ENCODE data around the gene CDK14.

Gene CDK14

GRCh38 chr7:90917539-90917938, 321.4 kb downstream of the CDK14 start:
- Histone ChIP-seq H3F3A (ENCODE audit: low read depth) (no peaks in the 10 kb centered on the region), H3K9me2 (replicated peaks; ENCODE audit: low read depth, low read length) (no peaks in the 10 kb centered on the region), H3K27me3 (ENCODE audit: insufficient read depth, low read length, poor library complexity, severe bottlenecking) (no peaks in the 10 kb centered on the region), H3K36me3 (ENCODE audit: insufficient read depth, low read length) (no peaks in the 10 kb centered on the region), H3K4me1 (ENCODE audit: insufficient read depth, low read length, poor library complexity, severe bottlenecking) (no peaks in the 10 kb centered on the region), H2AFZ (ENCODE audit: low read length) (no peak overlapping the region), H3K9me3 (ENCODE audit: insufficient read depth, low read depth, low read length) (no peaks in the 10 kb centered on the region), H3K9ac (ENCODE audit: low read depth, low read length, poor library complexity, severe bottlenecking) (no peak overlapping the region), H3K4me2 (ENCODE audit: low read depth, low read length, poor library complexity, severe bottlenecking) (no peak overlapping the region), H4K20me1 (ENCODE audit: insufficient read depth, low read length, poor library complexity, severe bottlenecking) (no peaks in the 10 kb centered on the region), H3K4me3 (ENCODE audit: low read length, poor library complexity, severe bottlenecking) (no peak overlapping the region), H3K79me2 (ENCODE audit: insufficient read depth, low read length) (no peaks in the 10 kb centered on the region)
- TF ChIP-seq EZH2phosphoT487 (IDR thresholded peaks at IDR 0.05; ENCODE audit: borderline replicate concordance) = no peak
- no peak for TF ChIP-seq CTCF (conservative IDR thresholded peaks at IDR 0.05; ENCODE audit: low read length)

- Histone ChIP-seq H3K9me3 (ENCODE audit: insufficient read depth, low read depth, low read length) (no peaks in the 10 kb centered on the region), H3K4me1 (ENCODE audit: insufficient read depth, low read length, poor library complexity, severe bottlenecking) (no peaks in the 10 kb centered on the region), H2AFZ (ENCODE audit: low read length) (no peak overlapping the region), H4K20me1 (ENCODE audit: insufficient read depth, low read length, poor library complexity, severe bottlenecking) (no peaks in the 10 kb centered on the region), H3K36me3 (ENCODE audit: insufficient read depth, low read length) (no peaks in the 10 kb centered on the region), H3K27me3 (ENCODE audit: insufficient read depth, low read length, poor library complexity, severe bottlenecking) (no peaks in the 10 kb centered on the region), H3K4me3 (ENCODE audit: low read length, poor library complexity, severe bottlenecking) (no peak overlapping the region), H3K9ac (ENCODE audit: low read depth, low read length, poor library complexity, severe bottlenecking) (no peak overlapping the region), H3K9me2 (replicated peaks; ENCODE audit: low read depth, low read length) (no peaks in the 10 kb centered on the region), H3F3A (ENCODE audit: low read depth) (no peaks in the 10 kb centered on the region), H3K4me2 (ENCODE audit: low read depth, low read length, poor library complexity, severe bottlenecking) (no peak overlapping the region), H3K79me2 (ENCODE audit: insufficient read depth, low read length) (no peaks in the 10 kb centered on the region)
- TF ChIP-seq EZH2phosphoT487 (IDR thresholded peaks at IDR 0.05; ENCODE audit: borderline replicate concordance) = no peak
- TF ChIP-seq CTCF (conservative IDR thresholded peaks at IDR 0.05; ENCODE audit: low read length) = no peak
Measured at GRCh38 chr7:90918303-90918702, 322.2 kb downstream of the CDK14 start.

GRCh38 chr7:90919816-90920215, 323.7 kb downstream of the CDK14 start:
- H3K9ac ChIP-seq (ENCODE audit: low read depth, low read length, poor library complexity, severe bottlenecking) = no peak overlapping the region
- H2AFZ ChIP-seq (ENCODE audit: low read length) = no peak overlapping the region
- no peaks in the 10 kb centered on the region for H3K9me2 ChIP-seq (replicated peaks; ENCODE audit: low read depth, low read length)
- no peak overlapping the region for H3K4me2 ChIP-seq (ENCODE audit: low read depth, low read length, poor library complexity, severe bottlenecking)
- H3K9me3 ChIP-seq (ENCODE audit: insufficient read depth, low read depth, low read length) = no peaks in the 10 kb centered on the region
- H3K79me2 ChIP-seq (ENCODE audit: insufficient read depth, low read length) = no peaks in the 10 kb centered on the region
- H4K20me1 ChIP-seq (ENCODE audit: insufficient read depth, low read length, poor library complexity, severe bottlenecking) = no peaks in the 10 kb centered on the region
- no peaks in the 10 kb centered on the region for H3K4me1 ChIP-seq (ENCODE audit: insufficient read depth, low read length, poor library complexity, severe bottlenecking)
- H3K27me3 ChIP-seq (ENCODE audit: insufficient read depth, low read length, poor library complexity, severe bottlenecking) = no peaks in the 10 kb centered on the region
- no peaks in the 10 kb centered on the region for H3K36me3 ChIP-seq (ENCODE audit: insufficient read depth, low read length)
- H3F3A ChIP-seq (ENCODE audit: low read depth) = no peaks in the 10 kb centered on the region
- TF ChIP-seq EZH2phosphoT487 (IDR thresholded peaks at IDR 0.05; ENCODE audit: borderline replicate concordance) (no peak), CTCF (conservative IDR thresholded peaks at IDR 0.05; ENCODE audit: low read length) (no peak)
- H3K4me3 ChIP-seq (ENCODE audit: low read length, poor library complexity, severe bottlenecking) = no peak overlapping the region

All from Loucy (cell line).